ENCODE measurements around the gene HEYL. TPM values are rescaled to one million over a fixed set of nuclear protein-coding genes. Genes with fewer than 3 reads are reported as not detected.
"Not testable (repeated sequence)": the region's sequence is repeated elsewhere in the genome, so short reads cannot be mapped to it uniquely, and the experiment has no call there.

Gene HEYL
- polyA plus RNA-seq, 1 of the 3 experiments (the other 2 are of a cell fraction) = not detected

GRCh38 chr1:39609618-39610331 lies 29.7 kb downstream of the HEYL start:
- WGBS (ENCODE audit: low lambda C conversion rate) = 91% methylated on average over 30 of the region's 42 CpGs
- peaks cover 3% of the 10 kb centered on the region for H3F3A ChIP-seq (replicated peaks; ENCODE audit: insufficient read depth)
- H3K4me1 ChIP-seq (ENCODE audit: control insufficient read depth in 1 of 2, insufficient read depth in 2 of 2, low read depth in 1 of 2, low read length in 1 of 2) = no peaks in the 10 kb centered on the region; a peak in 1 of 4 replicates
- ChIA-PET CTCF (interaction anchor here (0.7 to 12.9 kb wide), 7 partner anchors 13 to 62 kb away, joined by 3 to 459 read pairs (median 6); partner anchors contain the start of gene NT5C1A), POLR2A (interaction anchor here (0.9 kb wide), 1 partner anchor 113 kb away, joined by 3 read pairs; no protein-coding TSS in a partner anchor)
- no peaks in the 10 kb centered on the region for H3K36me3 ChIP-seq (replicated peaks in 1 of 2; ENCODE audit: control insufficient read depth in 1 of 2, insufficient read depth in 2 of 2, low read length in 1 of 2)
- no peaks in the 10 kb centered on the region for H3K79me2 ChIP-seq (ENCODE audit: insufficient read depth)
- H3K4me2 ChIP-seq = no peak overlapping the region
- no peak overlapping the region for H3K9ac ChIP-seq
- no peak overlapping the region for H3K27ac ChIP-seq (ENCODE audit: low read depth in 2 of 2, low read length in 1 of 2)
- DNase-seq = peak; percentile 65
- no peaks in the 10 kb centered on the region for H4K20me1 ChIP-seq (ENCODE audit: insufficient read depth)
- H3K27me3 ChIP-seq (ENCODE audit: insufficient read depth) = no peaks in the 10 kb centered on the region
- no peak overlapping the region for H2AFZ ChIP-seq (ENCODE audit: low read depth)
- H3K4me3 ChIP-seq (ENCODE audit: low read depth in 2 of 2, low read length in 1 of 2) = no peak overlapping the region
- no peaks in the 10 kb centered on the region for H3K9me2 ChIP-seq
- H3K9me3 ChIP-seq = no peaks in the 10 kb centered on the region
- TF ChIP-seq, protein P1, sequence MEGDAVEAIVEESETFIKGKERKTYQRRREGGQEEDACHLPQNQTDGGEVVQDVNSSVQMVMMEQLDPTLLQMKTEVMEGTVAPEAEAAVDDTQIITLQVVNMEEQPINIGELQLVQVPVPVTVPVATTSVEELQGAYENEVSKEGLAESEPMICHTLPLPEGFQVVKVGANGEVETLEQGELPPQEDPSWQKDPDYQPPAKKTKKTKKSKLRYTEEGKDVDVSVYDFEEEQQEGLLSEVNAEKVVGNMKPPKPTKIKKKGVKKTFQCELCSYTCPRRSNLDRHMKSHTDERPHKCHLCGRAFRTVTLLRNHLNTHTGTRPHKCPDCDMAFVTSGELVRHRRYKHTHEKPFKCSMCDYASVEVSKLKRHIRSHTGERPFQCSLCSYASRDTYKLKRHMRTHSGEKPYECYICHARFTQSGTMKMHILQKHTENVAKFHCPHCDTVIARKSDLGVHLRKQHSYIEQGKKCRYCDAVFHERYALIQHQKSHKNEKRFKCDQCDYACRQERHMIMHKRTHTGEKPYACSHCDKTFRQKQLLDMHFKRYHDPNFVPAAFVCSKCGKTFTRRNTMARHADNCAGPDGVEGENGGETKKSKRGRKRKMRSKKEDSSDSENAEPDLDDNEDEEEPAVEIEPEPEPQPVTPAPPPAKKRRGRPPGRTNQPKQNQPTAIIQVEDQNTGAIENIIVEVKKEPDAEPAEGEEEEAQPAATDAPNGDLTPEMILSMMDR (IDR thresholded peaks at IDR 0.05) = peak; percentile 52
- TF ChIP-seq NFIC (IDR thresholded peaks at IDR 0.05; ENCODE audit: borderline replicate concordance) = no peak

GRCh38 chr1:39608921-39609320 lies 30.5 kb downstream of the HEYL start:
- ChIA-PET POLR2A (interaction anchor here (0.6 to 0.9 kb wide), 2 partner anchors 9 to 114 kb away, joined by 3 to 6 read pairs; no protein-coding TSS in a partner anchor), CTCF (interaction anchor here (0.8 to 12.9 kb wide), 9 partner anchors 9 to 111 kb away, joined by 3 to 459 read pairs (median 5); partner anchors contain the start of genes NT5C1A and PABPC4)
- Histone ChIP-seq H3F3A (replicated peaks; ENCODE audit: insufficient read depth) (peaks cover 3% of the 10 kb centered on the region), H3K79me2 (ENCODE audit: insufficient read depth) (no peaks in the 10 kb centered on the region), H3K9me2 (no peaks in the 10 kb centered on the region), H3K4me1 (ENCODE audit: control insufficient read depth in 1 of 2, insufficient read depth in 2 of 2, low read depth in 1 of 2, low read length in 1 of 2) (no peaks in the 10 kb centered on the region; a peak in 1 of 4 replicates), H3K4me2 (no peak overlapping the region), H3K27ac (ENCODE audit: low read depth in 2 of 2, low read length in 1 of 2) (no peak overlapping the region), H3K36me3 (replicated peaks in 1 of 2; ENCODE audit: control insufficient read depth in 1 of 2, insufficient read depth in 2 of 2, low read length in 1 of 2) (no peaks in the 10 kb centered on the region), H3K9me3 (no peaks in the 10 kb centered on the region), H4K20me1 (ENCODE audit: insufficient read depth) (no peaks in the 10 kb centered on the region), H2AFZ (ENCODE audit: low read depth) (no peak overlapping the region), H3K27me3 (ENCODE audit: insufficient read depth) (no peaks in the 10 kb centered on the region), H3K9ac (no peak overlapping the region), H3K4me3 (ENCODE audit: low read depth in 2 of 2, low read length in 1 of 2) (no peak overlapping the region)
- no peak for TF ChIP-seq SMC3 (IDR thresholded peaks at IDR 0.05; ENCODE audit: low read depth, low read length)
- no peak for TF ChIP-seq SIN3A (IDR thresholded peaks at IDR 0.05; ENCODE audit: borderline replicate concordance, low read depth, low read length)
- TF ChIP-seq JUND (IDR thresholded peaks at IDR 0.05) = no peak
- TF ChIP-seq RCOR1 (IDR thresholded peaks at IDR 0.05; ENCODE audit: low read length) = no peak
- no peak for TF ChIP-seq CHD2 (IDR thresholded peaks at IDR 0.05; ENCODE audit: low read length, partially characterized antibody)
- TF ChIP-seq ELF1 (IDR thresholded peaks at IDR 0.05) = no peak
- no peak for TF ChIP-seq NFIC (IDR thresholded peaks at IDR 0.05; ENCODE audit: borderline replicate concordance)
- TF ChIP-seq FOXM1 (IDR thresholded peaks at IDR 0.05; ENCODE audit: low read depth) = no peak
- WGBS (ENCODE audit: low lambda C conversion rate) = 80% methylated on average over 8 of the region's 8 CpGs
- DNase-seq = no peak

GRCh38 chr1:39603677-39604076 lies 35.8 kb downstream of the HEYL start:
- WGBS (ENCODE audit: low lambda C conversion rate) = 96% methylated on average over 3 of the region's 3 CpGs
- H3K9me3 ChIP-seq; H3K9me2 ChIP-seq; H3K4me2 ChIP-seq; H3K27ac ChIP-seq (ENCODE audit: low read depth in 2 of 2, low read length in 1 of 2); H2AFZ ChIP-seq (ENCODE audit: low read depth); POLR2A ChIA-PET; H3K4me3 ChIP-seq (ENCODE audit: low read depth in 2 of 2, low read length in 1 of 2); H3K36me3 ChIP-seq (replicated peaks in 1 of 2; ENCODE audit: control insufficient read depth in 1 of 2, insufficient read depth in 2 of 2, low read length in 1 of 2); H3K4me1 ChIP-seq (ENCODE audit: control insufficient read depth in 1 of 2, insufficient read depth in 2 of 2, low read depth in 1 of 2, low read length in 1 of 2); H4K20me1 ChIP-seq (ENCODE audit: insufficient read depth); H3K79me2 ChIP-seq (ENCODE audit: insufficient read depth); H3F3A ChIP-seq (replicated peaks; ENCODE audit: insufficient read depth); H3K9ac ChIP-seq; DNase-seq; H3K27me3 ChIP-seq (ENCODE audit: insufficient read depth): not testable (repeated sequence)
- CTCF ChIA-PET = interaction anchor here (0.9 to 12.9 kb wide), 9 partner anchors 20 to 505 kb away, joined by 3 to 459 read pairs (median 4); partner anchors contain the start of genes NT5C1A and PABPC4

DNA sequence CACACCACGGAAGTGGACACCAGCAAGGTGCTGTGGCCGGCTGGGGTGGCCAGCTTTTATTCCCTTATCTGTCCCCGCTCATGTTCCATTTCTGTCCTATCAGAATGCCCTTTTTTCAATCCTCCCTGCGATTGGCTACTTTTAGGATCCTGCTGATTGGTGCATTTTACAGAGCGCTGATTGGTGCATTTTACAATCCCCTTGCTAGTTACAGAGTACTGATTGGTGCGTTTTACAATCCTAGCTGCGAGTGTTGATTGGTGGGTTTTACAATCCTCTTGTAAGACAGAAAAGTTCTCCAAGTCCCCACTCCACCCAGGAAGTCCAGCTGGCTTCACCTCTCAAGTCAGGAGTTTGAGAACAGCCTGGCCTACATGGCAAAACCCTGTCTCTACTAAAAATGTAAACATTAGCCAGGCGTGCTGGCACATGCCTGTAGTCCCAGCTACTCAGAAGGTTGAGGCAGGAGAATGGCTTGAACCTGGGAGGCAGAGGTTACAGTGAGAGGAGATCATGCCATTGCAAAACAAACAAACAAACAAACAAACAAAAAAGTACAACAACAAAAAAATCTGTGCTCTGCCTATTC lies 37.7 kb downstream of the HEYL start:
- DNase-seq; POLR2A ChIA-PET; H3K4me1 ChIP-seq (ENCODE audit: control insufficient read depth in 1 of 2, insufficient read depth in 2 of 2, low read depth in 1 of 2, low read length in 1 of 2); H3K9me3 ChIP-seq; H3K27me3 ChIP-seq (ENCODE audit: insufficient read depth); H3K4me3 ChIP-seq (ENCODE audit: low read depth in 2 of 2, low read length in 1 of 2); H3K9ac ChIP-seq; H2AFZ ChIP-seq (ENCODE audit: low read depth); H3K79me2 ChIP-seq (ENCODE audit: insufficient read depth); H3K36me3 ChIP-seq (replicated peaks in 1 of 2; ENCODE audit: control insufficient read depth in 1 of 2, insufficient read depth in 2 of 2, low read length in 1 of 2); H3F3A ChIP-seq (replicated peaks; ENCODE audit: insufficient read depth); H3K4me2 ChIP-seq; H3K9me2 ChIP-seq; H3K27ac ChIP-seq (ENCODE audit: low read depth in 2 of 2, low read length in 1 of 2); H4K20me1 ChIP-seq (ENCODE audit: insufficient read depth): not testable (repeated sequence)
- 81% methylated on average over 8 of the region's 8 CpGs for WGBS (ENCODE audit: low lambda C conversion rate)
- CTCF ChIA-PET = interaction anchor here (0.7 to 12.9 kb wide), 4 partner anchors 52 to 119 kb away, joined by 3 to 459 read pairs (median 3); no protein-coding TSS in a partner anchor

Data from SK-N-SH (cell line).